ENCODE results near the gene ATP5F1D.

ATP5F1D gene

DNA sequence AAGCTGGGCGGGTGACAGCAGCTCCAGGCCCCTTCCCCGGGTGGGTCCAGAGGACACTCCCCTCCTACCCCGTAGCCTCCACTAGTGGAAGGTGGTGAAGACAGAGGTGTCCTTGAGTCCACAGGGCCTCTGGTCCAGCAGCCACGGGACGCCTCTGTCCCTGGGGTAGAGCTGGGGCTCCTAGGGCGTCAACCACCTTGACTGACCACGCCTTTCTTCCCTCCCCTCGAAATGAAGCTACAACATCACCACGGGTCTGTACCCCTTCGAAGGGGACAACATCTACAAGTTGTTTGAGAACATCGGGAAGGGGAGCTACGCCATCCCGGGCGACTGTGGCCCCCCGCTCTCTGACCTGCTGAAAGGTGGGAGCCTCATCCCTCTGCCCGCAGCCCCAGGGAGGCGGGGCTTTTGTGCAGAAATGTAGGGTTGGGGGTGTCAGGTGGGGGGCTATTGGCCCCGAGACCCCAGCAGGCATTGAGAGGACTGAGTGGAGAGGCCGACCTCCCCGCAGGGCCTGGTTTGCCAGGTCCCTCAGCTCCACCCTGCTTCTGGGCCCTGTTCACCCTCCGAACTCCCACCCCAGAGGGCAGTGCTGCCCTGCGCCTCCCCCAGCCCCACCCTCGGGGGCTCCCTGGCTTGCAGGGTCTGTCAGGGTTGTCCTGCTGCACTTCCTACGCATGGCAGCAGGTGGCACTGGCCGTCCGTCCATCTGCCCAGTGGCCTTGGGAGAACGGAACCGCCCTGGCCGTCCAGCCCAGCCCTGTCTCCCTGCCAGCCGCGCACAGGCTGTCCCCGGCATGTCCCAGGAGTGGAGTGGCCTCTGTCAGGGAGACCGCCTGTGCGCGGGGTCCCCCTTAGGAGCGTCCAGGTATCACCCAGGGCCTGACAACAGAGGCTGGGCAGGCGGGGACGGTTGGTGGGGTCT is 20.3 kb upstream of the ATP5F1D start:
- DNase-seq, result no peak

DNA sequence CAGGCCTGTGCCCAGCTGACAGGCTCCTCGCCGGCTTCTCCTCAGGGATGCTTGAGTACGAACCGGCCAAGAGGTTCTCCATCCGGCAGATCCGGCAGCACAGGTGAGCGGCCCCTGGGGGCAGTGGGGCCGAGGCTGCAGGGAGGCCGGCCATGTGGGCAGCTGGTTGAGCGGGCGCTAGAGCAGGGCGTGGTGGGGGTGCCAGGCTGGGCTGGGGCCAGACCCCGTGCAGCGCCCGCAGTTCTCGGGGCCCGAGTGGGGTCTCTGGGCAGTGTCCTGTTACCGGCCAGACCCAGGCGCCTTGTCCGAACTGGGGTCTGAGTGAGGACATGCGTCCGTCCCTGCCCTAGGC is 19.7 kb upstream of the ATP5F1D start:
- no peak for DNase-seq

DNA sequence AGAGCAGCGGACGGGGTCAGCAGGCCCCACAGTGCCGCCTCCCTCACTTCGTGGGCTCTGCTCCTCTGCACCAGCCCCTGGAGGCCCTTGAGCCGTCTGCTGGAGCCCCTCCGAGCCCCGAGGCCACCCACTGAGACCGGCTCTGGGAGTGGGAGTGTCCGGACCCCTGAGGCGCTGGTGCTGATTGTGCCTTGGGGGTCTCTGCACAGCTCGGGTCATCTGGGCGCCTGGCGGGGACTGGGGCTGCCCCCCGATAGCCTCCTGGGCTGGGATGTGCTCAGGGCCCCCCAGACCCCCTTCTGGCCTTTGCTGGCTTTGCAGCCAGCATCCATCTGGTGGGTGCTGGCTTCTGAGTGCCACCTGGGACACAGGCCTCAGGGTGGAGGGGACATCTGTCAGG is 19.2 kb upstream of the ATP5F1D start:
- no peak for DNase-seq

DNA sequence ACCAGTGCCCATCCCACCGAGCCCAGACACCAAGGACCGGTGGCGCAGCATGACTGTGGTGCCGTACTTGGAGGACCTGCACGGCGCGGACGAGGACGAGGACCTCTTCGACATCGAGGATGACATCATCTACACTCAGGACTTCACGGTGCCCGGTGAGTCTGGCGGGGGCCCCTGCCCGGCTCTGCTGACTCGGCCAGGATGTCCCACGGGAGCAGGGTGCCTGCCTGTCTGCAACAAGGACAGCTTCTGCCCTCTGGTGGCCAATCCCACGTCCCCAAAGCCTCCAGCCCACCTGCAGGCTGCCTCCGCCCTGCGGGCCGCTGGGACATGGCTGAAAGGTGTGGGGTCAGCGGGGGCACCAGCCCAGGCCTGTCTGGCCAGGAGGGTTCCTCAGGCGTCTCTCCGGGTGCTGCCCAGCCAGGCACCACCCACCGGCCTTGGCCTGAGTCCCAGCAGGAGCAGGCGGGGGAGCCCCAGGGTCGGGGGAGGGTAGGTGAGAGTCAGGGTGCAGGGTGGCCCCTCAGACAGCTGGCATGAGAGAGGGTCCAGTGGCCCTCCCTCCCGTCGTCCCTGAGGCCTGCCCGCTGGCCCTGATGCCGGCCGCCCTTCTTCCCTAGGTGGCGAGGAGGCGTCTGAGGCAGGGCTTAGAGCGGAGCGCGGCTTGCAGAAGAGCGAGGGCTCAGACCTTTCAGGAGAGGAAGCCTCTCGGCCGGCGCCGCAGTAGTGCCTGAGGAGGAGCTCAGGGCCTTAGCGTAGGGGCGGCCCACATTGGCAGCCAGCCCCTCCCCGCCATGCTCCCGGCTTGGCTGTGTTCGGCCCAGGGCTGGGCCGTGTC is 18.3 kb upstream of the ATP5F1D start:
- DNase-seq, result no peak

DNA sequence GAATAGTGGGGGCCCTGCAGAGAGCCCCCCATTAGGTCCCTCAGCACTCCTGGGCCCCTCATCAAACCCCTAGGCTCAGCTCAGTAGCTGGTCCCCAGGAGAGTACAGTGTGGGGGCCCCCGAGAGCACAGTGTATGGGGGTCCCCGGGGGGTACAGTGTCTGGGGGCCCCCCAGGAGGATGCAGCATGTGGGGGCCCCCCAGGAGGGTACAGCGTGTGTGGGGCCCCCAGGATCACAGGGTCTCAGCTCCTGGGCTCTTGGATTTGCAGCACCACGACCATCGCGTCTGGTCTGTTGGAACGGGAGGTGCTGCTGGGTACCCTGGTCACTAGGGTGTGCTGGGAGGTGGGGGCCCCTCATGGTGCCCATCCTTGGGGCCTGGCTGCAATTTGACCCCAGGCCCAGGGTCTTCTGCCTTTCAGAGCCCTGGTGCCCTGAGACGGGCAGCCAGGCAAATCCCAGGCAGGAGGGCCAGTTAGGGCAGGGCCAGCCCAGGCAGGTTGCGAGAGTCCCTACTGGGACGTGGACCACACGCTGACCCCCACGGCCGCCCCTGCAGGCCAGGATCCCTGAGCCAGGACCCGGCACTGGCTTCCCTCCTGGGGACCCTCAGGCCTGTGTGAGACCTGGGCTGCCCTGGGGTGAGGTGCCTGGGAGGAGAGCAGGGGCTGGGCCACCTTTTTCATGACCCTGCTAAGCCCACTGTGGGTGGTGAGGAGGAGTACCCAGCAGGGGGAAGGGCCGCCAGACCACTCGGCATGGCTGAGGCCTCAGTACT is 17.3 kb upstream of the ATP5F1D start:
- no peak for DNase-seq

DNA sequence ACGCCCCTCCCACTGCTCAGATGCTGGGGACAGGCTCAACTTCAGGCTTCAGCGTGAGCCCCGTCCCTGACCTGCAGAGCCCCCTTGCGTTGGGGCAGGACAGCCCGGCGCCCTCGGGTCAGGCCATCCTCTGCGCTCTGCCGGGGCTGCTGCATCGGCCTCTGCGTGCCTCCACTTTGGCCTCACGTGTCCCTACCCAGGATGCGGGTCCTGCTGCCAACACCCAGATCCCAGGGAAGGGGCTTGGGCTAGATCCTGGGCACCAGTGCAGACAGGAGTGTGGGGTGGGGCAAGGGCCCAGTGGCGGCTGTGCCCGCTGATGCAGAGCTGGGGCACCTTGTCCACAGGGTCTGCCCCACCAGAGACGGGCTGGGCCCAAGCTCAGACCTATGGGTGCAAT is 16.7 kb upstream of the ATP5F1D start:
- DNase-seq, result no peak

DNA sequence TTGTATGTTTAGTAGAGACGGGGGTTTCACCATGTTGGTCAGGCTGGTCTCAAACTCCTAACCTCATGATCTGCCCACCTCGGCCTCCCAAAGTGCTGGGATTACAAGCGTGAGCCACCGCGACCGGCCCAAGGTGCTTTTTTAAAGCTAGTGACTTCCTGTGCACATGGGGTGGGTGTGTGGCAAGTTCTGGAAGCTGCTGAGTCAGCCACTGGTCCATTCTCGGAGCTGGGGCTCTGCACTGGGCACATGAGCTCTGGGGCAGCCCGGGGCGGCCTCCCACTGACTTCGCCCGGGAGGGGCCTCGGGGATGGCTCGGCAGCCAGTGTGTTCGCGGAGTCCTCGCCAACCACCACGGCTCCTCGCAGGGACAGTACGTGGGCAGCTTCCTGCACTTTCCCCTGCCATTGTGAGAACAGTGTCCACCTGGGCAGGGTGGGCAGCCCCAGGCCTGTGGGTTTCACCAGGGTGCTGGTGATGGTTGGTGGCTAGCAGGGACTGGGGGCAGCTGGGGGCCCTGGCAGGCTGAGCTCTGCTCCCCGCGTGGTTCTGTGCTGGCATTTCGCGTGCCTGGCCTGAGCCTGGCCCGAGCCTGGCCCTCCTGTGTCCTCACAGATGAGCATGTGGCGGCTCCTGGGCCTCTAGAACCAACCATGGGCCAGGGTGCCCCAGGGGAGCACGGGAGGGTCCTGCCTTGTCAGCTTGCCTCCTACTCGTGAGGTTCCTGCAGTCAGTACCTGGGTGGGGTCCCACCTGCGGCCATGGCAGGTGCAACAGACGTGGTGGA is 15.9 kb upstream of the ATP5F1D start:
- DNase-seq, result no peak

DNA sequence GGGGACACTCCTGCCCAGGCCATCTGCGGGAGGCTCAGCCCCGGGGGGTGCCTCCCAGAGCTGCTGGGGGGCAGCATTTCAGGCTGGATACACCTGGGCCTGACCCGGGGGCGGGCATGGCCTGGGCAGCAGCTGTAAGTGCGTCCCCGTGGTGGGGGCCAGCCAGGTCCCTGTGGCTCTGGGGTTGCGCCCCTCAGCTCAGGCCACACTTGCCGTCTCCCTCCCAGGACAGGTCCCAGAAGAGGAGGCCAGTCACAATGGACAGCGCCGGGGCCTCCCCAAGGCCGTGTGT is 15.4 kb upstream of the ATP5F1D start:
- no peak for DNase-seq

DNA sequence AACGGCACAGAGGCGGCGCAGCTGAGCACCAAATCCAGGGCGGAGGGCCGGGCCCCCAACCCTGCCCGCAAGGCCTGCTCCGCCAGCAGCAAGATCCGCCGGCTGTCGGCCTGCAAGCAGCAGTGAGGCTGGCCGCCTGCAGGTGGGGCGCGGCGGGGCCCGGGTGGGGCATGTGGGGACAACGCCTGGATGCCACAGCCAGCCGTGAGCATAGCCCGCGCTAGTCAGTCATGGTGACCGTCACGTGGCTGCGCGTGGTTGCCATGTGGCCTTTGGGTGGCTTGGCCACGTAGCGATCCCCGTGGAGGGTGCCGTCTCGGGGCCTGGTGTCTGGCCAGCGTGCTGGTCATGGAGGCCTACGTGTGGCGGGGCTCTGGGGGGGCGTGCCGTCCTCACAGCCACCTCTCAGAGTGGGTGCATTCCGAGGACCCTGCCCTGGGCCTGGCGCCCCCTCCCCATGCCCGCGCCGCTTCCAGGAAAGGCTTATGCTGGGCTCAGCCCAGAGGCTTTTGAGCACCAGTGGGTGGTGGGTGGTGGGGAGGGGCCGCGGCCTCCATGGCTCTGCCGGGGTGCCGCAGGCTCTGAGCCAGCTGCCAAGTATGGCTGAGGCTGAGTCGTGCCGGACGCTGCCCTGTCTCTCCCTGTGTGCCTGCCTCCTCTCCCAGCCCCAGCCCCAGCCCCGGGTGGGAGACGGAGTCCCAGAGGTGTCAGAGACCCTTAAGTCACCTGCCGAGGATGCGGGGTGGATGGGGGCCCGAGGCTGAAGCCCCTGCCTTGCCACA is 14.8 kb upstream of the ATP5F1D start:
- DNase-seq, result no peak

DNA sequence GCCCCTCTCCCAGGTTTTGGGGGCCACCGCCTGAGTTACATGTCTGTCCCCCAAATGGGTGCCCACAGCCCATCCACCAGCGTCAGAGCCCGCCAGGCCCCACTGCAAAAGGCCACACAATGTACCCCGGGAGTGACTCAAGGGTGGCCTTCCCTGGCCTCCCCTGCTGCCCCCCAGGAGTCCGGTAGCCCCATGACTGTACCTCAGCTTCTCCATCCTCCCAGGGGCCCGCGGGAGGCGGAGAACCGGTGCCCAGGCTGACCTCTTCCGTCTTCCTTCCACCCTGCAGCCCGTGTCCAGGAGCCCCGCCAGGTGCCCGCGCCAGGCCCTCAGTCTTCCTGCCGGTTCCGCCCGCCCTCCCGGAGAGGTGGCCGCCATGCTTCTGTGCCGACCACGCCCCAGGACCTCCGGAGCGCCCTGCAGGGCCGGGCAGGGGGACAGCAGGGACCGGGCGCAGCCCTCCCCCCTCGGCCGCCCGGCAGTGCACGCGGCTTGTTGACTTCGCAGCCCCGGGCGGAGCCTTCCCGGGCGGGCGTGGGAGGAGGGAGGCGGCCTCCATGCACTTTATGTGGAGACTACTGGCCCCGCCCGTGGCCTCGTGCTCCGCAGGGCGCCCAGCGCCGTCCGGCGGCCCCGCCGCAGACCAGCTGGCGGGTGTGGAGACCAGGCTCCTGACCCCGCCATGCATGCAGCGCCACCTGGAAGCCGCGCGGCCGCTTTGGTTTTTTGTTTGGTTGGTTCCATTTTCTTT is 14.1 kb upstream of the ATP5F1D start:
- no peak for DNase-seq

DNA sequence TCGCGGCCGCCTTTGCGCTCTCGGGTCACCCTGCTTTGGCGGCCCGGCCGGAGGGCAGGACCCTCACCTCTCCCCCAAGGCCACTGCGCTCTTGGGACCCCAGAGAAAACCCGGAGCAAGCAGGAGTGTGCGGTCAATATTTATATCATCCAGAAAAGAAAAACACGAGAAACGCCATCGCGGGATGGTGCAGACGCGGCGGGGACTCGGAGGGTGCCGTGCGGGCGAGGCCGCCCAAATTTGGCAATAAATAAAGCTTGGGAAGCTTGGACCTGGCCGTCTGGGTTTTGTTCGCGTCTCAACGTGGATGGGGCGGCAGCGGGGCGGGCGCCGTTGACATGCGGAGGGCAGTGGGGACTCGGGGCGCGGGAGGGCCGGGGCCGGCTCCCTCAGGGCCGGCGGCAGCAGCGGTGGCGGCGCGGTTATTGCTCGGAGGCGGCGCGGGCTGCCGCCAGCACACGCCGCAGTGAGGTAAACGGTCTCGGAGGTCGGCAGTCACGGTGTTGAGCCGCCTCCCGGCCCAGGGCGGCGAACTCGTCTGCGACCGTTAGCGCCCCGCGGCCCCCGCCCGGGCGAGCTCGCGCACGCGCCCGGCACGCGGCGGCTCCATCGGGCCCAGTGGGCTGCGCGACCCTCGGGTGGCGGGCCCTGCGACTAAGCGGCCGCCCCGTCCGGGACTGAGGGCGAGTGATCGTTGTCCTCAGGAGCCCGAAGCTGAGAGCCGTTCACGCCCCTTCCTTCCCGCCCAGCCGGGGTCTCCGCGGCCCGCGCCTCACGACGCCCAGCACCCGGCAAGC is 13.2 kb upstream of the ATP5F1D start:
- DNase-seq, result no peak

DNA sequence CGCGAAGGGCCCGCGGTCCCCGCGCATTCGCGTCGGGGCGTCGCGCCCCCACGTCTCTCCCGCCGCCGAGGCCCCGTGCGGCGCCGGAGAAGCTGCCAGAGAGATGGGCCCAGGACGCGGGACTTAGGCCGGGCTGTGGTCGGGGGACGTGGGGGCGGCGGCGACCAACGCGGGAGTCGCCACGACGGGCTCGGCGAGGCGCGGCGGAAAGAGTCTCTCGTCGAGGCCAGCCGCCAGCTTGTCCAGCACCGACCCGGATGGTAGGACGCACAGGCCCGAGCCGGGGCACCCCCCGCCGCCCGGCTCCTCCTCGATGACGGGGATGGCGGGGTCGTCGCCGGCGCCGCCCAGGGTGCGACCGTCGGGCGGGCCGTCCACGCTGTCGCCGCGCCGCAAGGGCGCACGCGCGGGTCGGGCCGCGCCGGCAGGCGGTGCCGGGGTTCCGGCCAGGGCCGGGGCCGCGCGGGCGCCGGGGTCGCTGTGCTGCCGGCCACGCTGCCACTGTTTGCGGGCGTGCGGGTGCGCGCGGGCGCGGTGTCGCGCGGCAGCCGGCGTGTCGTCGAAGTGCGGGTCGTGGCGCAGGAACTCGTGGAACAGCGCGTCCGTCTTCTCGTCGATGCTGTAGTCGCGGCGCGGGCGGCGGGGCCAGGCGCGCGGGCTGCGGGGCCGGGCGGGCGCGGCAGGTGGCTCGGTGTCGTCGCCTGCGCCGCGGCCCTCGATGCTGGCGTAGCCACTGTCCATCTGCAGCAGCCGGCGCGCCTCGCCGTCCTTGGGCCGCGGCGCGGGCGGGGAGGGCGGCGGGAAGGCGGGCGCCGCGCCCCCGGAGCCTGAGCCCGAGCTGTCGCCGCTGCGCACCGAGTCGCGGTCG is 12.3 kb upstream of the ATP5F1D start:
- DNase-seq, result no peak

DNA sequence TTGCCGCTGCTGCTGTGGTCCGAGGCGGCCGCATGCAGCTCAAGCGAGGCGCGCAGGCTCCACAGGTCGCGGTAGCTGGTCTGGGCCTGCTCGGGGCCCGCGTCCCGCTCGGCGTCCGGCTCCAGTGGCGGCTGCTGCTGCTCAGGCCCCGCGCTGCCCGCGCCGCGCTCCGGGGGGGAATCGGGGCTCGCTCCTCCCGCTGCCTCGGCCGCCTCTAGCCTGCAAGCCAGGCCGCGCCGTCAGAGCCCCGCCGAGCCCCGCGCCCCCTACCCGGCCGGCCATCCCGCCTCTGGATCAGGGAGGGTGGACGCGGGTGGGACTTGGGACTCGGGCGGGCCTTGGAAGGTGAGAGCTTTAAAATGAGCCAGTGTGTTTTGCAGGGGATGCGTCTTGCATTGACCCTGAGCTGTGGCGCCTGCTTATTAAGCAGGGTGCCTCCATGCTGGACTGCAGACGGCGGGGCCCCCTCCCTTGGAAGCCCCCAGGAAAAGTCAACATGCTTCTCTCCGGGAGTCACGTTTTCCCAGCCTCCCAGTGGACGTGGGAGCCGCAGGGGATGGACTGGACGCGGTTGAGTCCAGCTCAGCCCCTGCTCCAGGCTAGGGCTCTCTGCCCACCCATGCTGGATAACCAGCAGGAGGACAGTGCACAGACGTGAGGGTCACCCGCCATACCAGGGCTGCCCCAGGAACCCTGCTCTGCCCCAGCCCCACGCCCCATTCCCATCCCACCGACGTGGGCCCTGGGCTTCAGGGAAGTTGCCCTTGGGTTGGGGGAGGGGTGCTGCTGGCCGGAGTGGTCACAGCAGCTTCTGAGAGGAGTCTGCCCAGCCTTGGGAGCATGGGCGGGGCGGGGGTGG is 11.4 kb upstream of the ATP5F1D start:
- DNase-seq, result no peak

DNA sequence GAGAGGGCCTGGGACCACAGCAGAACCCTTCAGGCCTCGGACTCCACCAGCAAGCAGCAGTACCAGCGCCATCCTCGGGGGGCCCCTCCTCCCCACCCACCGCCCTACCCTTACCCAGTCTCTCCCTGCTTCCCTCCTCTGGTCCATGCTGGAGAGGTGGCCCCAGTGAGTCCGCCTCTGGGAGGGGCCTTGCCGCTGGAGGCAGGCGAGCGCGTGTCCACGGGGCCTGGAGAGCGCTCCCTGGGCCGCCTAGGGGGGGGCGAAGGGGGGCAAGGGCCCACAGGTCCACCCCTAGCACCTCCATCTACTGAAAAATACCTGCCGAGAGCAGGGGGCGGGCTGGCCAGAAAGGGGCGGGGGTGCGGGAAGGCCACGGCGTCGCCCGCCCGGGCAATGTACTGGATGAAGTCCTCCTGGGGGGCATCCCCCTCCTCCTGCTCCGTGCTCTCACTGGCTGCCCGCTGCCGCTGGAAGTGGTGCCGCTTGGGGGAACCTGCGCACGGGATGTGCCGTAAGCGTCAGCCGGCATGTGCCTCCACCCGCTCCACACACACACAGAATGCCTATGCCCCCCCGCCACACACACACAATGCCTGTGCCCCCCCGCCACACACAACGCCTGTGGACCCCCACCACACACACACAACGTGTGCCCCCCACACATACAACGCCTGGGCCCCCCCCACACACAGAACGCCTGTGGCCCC is 10.6 kb upstream of the ATP5F1D start:
- no peak for DNase-seq

DNA sequence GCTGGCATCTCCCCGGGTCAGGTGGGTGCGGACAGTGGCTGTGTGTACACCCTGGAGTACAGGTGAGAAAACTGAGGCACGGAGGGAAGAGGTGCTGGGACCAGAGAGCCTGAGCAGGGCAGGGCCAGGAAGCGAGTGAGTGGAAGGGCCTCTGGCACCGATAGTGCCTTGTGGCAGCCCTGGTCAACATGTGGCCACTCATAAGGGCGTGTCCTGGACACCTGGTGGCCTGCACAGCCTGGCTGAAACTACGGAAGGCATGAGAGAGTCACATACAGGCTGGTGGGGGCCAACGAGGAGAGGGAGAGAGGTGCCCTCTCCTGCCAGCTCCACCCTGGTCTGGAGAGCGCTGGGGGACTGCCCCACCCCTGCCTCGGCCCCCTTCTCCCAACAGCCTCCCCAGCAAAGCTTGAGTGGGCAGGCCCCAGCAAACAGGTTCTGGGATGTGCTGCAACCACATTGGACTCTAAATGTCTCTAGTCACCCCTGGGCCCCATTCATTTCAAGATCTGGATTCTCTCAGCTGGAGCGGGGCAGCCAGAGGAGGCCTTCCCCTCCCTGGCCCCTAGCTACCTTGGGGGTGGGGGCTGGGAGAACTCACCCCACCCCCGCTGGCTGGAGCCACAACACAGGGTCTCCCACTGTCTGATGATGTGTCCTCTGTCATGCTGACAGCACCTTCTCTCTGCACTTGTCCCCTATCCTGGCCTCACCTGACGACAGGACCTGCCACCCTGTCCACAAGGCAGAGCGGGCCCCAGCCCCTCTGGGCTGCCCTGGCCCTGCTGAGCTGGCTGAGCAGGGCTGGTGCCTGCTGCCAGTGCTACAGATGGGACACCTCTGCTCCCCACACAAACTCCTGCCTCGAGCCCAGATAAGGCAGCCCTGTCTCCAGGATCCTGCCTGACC is 9.6 kb upstream of the ATP5F1D start:
- DNase-seq, result no peak

DNA sequence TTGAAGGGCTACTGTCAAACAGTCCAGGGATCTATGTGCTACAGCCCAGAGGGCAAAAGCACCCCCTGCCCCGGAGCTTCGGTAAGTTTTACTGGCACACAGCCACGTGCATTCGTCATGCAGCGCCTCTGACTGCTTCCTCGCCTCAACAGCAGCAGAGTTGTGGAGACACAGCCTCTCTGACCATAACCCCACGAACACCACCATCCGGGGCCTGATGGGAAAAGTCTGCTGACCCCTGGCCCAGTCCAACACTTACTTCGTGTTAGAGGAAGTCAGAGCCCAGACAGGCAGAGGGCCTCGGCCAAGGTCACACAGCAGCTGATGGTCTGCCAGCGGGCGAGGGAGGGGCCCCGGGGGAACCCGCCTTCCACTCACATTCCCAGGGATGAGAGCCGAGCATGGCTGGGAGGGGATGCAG is 8.9 kb upstream of the ATP5F1D start:
- DNase-seq, result no peak
